GM21447 (cell line): ENCODE results near the gene PLRG1.

Experiments
- ATAC-seq: cut with Tn5 transposase; IDR thresholded peaks from one replicate; pipeline ENCODE4 v1.9.1; 2021; ENCODE audit not compliant: unreplicated experiment

The PLRG1 gene

DNA sequence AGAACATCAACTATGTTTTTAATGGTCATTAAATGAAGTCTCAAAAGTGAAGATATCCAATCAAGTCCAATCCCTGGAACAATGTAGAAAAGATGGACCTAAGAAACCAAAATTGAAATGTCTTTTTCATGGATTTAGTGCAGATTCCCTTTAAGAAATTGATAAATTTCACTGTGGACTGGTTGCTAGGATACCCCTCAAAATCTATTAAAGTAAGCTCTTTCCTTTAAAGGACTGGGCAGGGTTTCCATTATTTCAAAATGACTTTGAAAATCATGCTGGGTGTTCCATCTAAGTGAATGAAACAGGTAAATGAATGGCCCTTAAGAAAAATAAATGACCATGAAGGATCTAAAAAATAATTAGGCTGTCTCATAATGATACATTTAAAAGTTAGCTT lies 28.6 kb downstream of the PLRG1 start:
- no peak for ATAC-seq

DNA sequence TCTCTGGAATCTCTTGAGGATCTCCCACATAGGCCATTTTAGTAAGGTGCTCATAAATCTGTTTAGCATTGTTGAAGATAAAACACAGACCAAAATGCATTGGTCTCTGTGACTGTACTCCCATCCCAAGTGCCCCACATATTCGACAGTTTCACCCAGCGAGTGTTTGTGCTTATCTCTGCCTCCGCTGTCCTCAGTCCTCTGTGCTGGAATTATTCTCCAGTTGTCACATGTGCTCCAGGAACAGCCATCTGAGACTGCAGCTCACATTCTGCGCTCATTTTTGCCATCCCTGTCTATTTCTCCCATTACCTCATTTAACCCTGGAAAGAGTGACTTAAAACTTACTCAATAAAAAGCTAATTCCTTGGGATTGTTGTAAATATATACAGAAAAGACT lies 31.0 kb downstream of the PLRG1 start:
- ATAC-seq = no peak

DNA sequence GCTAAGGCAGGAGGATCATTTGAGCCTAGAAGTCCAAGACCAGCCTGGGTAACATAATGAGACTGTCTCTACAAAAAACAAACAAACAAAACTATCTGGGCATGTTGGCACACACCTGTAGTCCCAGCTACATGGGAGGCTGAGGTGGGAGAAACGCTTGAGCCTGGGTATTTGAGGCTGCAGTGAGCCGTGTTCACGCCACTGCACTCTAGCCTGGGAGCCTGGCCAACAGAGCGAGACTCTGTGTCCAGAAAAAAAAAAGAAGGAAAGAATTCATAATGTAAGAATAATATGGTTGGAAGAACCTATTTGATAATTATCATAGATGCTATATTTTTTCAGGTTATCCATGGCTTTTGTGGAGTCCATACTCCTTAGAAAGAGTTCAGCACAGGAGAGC lies 32.6 kb downstream of the PLRG1 start:
- no peak for ATAC-seq

DNA sequence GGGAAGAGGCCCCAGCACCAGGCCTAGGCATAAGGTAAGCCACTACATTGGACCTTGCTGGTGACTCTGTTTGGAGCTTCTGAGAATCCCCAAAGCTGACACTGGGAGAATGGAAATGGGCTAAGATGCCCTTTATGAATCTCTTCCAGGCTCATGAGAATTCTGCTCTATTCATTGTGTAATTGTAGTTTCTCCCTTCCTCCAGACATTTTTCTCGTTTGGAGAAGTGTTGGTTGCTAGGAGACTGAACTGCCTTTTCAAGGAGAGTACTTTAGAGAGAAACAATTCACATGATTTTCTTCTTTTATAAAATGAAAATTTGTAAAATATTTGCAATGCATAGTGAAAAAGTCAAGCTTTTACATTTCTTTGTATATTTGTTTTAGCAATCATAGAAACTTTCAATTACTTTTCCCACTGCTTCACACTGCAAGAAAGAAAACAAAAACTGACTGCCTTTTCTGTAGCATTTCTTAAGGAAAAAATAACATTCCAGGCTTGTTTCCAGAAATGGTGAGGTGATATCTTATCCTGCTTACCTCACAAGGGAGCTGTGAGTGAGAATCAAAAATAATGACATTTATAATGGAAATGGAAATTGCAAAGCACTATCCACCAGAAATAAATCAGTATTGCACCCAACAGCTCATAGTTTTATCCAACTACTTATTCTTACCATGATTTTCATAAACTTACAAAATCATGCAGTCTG lies 33.7 kb downstream of the PLRG1 start:
- no peak for ATAC-seq

DNA sequence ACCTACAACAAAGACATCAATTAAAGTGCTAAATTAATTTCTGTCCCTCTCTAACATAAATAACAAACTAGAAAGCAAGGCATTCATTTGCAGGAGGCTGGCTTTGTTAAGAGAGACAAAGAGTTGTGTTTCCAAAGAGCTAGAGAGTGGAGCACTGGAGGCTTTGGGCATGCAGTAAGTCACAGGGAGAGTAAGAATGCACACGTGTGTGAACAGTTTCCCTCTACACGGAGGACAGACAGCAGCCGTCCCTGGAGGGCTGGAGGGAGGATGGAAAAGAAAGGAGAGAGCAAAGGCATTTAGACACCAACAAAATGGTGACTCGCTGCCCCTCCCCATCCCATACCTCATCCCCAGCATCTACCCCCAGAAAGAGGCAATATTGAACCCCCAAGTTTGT lies 38.2 kb downstream of the PLRG1 start:
- ATAC-seq = no peak

DNA sequence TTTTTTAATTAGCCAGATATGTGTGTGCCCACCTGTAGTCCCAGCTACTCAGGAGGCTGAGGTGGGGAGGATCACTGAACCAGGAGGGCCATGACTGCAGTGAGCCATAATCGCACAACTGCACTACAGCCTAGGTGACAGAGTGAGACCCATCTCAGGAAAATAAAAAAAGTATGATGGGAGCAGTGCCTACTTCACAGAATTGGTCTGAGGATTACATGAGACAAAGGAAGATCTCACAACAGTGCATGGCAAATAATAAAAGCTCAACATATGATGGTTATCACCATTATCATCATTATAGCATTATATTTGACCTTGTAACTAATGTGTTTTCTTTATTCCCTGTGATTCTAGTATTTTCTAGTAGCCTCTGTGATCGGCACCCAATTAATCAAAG lies 38.7 kb downstream of the PLRG1 start:
- ATAC-seq = no peak

DNA sequence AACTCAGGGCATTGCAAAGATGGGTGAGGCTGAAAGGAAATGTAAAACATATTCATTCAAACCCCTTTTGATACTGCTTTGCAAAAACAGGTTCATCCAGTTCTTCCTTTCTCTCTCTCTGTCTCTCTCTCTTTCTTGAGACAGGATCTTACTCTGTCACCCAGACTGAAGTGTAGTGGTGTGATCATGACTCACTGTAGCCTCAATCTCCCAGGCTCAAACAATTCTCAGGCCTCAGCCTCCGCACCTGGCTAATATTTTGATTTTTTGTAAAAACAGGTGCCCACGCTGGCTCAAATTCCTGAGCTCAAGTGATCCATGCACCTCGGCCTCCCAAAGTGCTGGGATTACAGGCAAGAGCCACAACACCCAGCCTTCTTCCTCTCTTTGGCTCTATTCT lies 43.0 kb downstream of the PLRG1 start:
- no peak for ATAC-seq

DNA sequence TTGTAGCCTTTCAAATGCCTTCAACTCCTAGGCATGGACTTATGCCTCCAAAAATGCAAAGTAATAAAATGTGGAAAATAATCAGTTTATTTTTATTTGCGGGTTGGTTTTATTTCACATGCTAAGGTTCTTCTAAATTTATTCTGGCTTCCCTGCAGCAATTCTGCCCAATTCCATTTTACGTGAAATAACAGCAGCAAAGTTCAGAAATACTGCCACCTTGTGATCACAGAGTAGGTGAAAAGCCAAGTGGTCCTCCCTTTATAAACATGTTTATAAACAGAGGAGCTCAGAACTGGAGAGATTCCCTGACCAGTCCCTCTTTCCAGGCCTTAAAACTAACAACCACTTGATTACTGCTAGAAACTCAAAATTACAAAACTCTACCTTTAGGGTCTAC lies 43.9 kb downstream of the PLRG1 start:
- ATAC-seq = no peak

DNA sequence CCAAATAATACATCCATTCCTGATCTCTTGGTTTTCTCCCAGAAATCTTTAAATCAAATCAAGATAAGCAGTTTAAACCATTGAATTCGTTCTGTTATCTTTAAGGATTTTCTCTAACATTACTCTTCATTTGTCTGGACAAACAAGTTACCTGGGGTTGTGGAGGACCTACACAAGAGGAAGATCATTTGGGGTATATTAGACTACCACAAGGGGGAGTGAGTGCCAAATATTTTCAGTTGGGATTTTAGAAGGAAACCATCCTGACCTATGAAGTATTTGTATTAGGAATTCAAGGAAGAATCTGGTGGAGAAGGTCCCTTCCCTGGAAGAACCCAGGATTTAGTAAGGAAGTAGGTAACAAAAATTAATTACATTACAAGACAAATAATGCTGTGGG lies 46.6 kb downstream of the PLRG1 start:
- no peak for ATAC-seq

DNA sequence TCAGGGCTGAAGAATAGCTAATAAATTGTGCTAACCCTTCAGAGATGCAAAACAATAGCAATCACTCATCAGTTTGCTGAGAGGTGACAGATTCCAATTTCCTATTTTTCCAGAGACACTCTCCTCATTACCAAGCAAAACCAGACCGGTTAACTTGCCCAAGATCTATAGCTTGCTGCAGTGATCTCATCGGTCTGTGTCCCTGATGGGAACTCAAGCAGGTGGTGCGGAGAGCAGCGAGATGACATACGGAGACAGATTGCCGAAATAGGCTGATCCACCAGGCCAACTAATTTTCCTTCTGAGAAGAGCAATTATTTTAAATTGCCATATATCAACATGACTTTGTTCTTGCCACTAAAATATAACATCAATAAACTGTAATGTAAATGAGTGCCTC lies 48.1 kb downstream of the PLRG1 start:
- ATAC-seq = no peak

DNA sequence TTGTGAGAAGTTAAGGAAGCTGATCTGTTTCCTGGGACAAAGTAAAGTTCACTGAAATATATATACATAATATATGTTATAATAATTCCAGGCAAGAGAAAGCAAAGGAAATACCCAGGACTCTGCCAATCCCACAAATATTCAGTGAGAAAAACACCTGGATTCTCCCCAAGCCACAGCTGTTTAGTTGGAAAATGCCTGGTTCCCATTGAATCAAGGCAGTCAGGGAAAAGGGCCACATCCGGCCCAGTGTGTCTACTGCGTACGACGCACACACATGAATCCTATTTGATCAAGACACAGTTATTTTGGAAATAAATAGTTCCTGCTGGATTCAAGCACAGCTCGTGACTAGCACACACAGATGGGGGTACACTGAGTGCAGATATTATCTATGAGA lies 52.3 kb downstream of the PLRG1 start:
- no peak for ATAC-seq

DNA sequence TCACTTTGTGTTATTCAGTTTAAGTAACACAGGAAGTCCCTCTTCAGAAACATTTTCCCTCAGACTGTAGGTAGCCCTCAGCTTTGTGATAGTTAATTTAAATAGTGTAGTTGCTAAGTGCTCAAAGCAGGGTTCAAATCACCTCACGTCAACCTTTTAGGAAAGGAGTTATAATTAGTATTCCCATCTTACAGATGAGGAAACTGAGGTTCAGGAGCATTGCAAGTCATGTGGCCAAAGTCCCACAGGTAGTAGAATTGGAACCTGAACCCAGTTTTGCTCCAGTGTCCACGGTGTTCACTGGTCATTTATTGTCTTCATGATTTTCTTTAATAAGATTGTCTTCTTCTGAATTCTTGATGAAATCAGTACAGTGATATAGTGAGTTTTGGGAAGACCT lies 54.3 kb downstream of the PLRG1 start:
- no peak for ATAC-seq

DNA sequence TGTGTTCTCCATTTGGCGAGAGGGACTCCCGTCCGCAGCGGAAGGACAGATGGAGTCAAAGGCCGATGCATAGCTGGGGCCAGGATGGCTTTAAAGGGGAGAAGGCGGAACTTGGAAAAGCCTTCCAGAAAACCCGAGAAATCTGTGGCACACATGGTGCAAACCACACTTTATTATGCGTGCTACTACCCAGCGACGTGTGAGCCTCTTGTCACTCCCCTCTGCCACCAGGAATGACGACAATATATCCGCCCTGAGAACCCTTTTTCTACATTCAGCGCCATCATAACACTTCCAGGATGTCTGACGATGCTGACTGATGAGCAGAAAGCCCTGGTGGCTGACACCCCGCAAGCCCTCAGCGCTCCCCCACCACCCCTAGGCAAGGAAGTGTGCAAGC lies 57.9 kb downstream of the PLRG1 start:
- ATAC-seq = no peak

DNA sequence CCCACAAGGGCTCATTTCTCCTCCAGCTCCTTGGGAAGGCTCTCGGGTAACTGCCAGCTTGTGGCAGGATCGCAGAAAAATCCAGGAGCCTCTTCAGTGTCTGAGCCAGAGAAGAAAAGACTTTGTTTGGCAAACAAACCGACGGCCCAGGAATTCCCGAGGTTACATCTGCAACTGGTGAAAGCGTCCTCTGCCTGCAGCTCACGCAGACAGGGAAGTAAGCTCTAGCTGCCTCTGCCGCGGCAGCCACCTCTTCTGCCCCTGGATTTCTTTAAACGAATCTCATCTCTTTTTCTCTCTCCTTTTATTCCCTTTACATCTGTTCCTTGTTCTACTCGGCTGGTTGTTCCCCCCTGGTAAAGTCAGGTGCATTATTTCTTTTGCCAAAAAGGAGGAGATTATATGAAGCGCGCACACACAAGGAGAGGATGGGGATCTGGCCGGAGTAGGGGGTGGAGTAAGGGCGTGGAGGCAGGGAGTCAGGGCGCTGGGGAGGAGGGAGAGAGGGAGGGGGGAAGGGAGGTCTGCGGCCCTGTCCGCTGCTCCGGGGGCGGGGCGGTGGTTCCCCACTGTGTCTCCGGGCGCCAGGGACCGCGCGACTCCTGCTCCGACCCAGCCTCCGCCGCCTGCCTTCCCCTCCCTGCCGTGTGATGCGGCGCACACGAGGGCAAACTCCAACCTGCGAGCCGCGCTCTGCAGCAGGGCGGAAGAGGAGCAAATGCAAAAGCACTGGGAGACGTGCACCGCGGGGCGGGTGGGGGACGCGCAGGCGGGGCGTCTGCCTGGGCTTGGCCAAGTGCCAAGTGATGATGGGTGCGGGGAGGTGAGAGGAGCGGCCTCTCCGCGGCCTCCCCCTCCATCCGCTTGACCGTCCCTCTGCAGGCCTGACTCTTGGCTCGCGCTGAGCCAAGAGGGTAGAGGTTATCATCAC lies 58.6 kb downstream of the PLRG1 start, which contains the start of gene DCHS2:
Gene DCHS2, minus strand, starts transcription at position 459 of the 931 bp plus-strand sequence. Its CDS starts 444 bp downstream, at position 15.
- peak; percentile 61 for ATAC-seq

DNA sequence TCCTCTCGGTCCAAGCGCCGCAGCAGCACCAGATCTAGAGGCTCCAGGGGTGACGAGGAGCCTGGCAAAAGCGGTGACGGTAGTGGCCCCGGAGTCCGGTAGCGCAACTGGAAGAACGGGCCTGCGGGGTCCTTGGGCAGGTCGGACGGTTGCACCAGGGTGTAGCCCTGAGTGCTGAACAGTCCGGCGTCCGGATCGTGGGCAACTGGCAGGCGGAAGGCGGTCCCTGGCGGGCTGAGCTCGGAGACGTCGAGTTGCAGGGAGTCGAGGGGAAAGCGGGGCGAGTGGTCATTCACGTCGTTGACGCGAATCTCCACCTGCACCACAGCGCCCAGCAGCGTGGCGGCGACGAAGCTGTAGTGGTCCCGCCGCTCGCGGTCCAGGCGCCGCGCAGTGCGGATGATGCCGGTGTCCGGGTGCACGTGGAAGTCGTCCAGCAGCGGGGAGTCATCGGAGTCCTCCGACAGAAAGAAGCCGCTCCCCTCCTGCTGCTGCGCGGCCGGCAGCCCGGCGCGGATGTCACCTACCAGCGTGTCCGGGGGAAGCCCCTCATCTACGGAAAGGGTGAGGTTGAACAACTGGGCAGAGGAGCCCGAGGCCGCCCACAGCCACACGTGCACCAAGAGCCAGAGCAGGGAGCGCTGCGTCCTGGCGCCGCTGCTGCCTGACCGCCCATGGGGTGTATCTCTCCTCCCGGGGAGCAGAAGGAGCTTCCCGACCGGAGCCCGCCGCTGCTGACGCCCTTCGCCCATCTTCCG lies 59.4 kb downstream of the PLRG1 start:
- ATAC-seq = peak; percentile 76

DNA sequence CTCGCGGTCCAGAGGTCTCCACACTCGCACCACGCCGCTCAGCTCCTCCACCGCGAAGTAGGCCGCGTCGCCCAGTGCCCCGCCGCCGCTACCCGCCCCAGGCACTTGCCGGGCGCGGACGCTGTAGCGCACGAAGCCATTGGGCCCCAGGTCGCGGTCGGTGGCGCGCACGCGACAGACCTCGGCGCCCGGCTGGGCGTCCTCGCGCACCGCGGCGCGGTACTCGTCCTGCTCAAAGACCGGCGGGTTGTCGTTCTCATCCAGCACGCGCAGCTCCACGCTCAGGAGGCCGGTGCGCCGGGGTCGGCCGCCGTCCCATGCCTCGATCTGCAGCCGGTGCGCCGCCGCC lies 60.0 kb downstream of the PLRG1 start:
- ATAC-seq = no peak

DNA sequence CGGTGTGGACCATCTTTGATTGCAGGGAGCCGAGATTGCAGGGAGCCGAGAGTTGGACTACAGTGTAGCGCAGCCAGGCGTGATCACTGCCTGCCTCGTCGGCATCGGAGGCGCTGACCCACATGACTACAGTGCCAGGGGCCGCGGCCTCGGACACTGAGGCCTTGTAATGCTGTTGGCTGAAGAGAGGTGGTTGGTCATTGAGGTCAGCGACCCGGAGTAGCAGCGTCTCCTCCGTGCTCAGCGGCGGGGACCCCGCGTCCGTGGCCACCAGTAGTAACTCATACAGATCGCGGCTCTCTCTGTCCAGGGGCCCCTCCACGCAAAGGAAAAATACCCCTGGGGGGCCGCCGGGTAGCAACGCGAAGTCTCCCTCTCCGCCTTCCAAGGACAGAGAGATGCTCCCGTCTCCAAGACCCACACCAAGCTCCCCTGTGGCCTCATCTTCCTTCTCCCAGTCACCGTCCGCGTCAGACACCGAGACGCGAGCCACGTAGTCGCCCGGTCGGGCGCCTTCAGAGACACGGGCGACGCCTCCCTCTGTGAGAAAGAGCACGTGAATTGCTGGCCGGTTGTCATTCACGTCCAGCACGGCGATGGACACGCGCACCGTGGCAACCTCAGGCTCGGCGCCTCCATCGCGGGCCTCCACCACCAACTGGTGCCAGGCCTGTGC lies 60.5 kb downstream of the PLRG1 start:
- ATAC-seq = no peak

DNA sequence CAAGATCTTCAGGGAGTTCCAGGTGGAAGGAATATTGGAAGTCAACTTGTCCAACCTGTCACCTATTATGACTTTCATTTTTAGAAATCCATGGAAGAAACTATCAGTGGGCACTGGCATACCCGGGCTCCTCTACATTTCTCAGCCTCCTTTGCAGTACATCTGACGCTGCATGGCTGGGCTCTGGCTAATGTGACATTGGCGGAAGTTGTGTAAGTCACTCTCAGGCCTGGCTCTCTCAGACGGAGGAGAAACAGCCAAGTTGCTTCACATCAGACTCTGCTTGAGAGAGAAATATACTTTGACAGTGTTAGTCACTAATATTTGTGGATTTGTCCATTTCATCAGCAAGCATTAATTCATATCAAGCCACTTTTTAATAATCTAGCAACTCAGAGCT lies 63.1 kb downstream of the PLRG1 start:
- no peak for ATAC-seq

DNA sequence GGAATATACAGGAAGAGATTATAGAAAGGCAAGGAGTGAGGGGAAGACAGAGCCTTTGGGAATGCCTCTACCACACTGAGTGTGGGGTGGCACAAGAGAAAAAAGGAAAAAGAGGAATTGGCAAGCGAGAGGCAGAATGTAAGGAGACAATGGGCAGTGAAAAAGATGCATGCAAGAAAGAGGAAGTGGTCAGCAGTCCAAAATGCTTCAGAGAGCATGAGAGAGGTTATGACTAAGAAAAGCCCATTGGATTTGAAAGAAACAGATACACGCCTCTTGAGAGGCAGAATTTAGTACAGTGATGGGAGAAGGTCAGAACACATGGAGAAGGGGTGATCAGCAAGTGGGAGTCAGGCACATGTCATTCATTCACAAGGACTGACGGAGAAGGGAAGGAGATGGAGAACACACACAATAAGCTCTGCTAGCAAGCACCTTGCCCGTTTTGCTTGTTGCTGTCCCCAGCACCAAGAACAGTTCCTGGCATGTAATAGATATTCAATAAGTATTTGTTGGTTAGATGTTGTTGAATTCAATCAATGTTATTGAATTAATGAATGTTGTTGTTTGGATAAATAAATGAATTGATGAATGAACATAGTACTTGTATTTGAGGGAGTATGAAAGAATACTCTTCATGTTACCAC lies 65.0 kb downstream of the PLRG1 start:
- peak; percentile 98 for ATAC-seq
